SK-N-MC (cell line): Measurements from ENCODE around the gene FGF12.

Experiments used
- EZH2 ChIP-seq: fragments of 200-600 bp; sonication (generic); IDR thresholded peaks from one replicate; pipeline ENCODE4 v1.6.1; 2017; ENCODE audit warnings: antibody characterized with exemption
- FOXP2 ChIP-seq: optimal IDR thresholded peaks from 2 replicates; pipeline ENCODE3; 2011; ENCODE audit warnings: mild to moderate bottlenecking, moderate library complexity; ENCODE audit not compliant: insufficient read depth; ENCODE audit errors: extremely low read length, control extremely low read depth
- POLR2AphosphoS5 ChIP-seq: IDR thresholded peaks from 2 replicates; pipeline ENCODE4 v1.6.1; 2012; ENCODE audit warnings: mild to moderate bottlenecking, low read depth, low read length, borderline replicate concordance

DNA sequence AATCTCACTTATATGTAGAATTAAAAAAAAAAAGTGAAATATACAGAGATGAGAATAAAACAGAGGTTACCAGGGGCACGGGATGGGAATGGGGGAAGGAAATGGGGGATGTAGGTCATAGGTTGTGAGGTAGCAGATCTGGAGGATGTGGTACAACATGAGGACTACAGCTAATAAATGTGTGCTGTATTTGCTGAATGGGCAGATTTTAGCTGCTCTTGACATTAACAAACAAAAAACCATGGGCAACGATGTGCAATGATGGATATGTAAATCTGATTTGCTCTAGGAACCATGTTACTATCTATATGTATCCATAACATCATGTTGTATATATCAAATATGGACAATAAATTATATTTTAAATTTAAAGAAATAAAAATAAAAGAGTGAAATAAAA is 87.4 kb downstream of the FGF12 start:
- no peak for TF ChIP-seq EZH2
- no peak for TF ChIP-seq POLR2AphosphoS5
- no peak for TF ChIP-seq FOXP2
